Left ventricle myocardium inferior (tissue), 1 donor: ENCODE results near the gene CASR. TPM values are rescaled to one million over a fixed set of nuclear protein-coding genes. Genes with fewer than 3 reads are reported as not detected.

ENCODE experiments used
- DNase-seq: peaks from one replicate; pipeline ENCODE4 v3.0.0-alpha.2; 2020
- H3K27ac ChIP-seq: fragments of 200-600 bp; replicated peaks from 2 replicates; pipeline ENCODE4 v1.8.0; 2021
- H3K27me3 ChIP-seq: fragments of 200-600 bp; 2 replicates; pipeline ENCODE4 v1.8.0; 2021; ENCODE audit warnings: low read depth
- H3K36me3 ChIP-seq: fragments of 200-600 bp; 2 replicates; pipeline ENCODE4 v1.8.0; 2021
- H3K4me1 ChIP-seq: fragments of 200-600 bp; 2 replicates; pipeline ENCODE4 v1.8.0; 2021
- H3K4me3 ChIP-seq: fragments of 200-600 bp; 2 replicates; pipeline ENCODE4 v1.8.0; 2021; ENCODE audit warnings: mild to moderate bottlenecking, moderate library complexity
- H3K9me3 ChIP-seq: fragments of 200-600 bp; replicated peaks from 2 replicates; pipeline ENCODE4 v1.8.0; 2021
- intact Hi-C: fragments of 100-400 bp; cut with micrococcal nuclease; formaldehyde crosslinking; loops from one replicate; pipeline ENCODE4 v1.11.0; 2022
- total RNA-seq: library from RNA; stranded (reverse); fragmentation: NEBNext Ultra II Directional; extraction: Animal tissue kit (Norgen Biotek cat#: 25700); gene quantifications from one replicate; pipeline ENCODE4 v1.2.1, GENCODE V29; 2021
- TF ChIP-seq, protein P1 (sequence below): fragments of 200-600 bp; IDR thresholded peaks from 2 replicates; pipeline ENCODE4 v1.8.0; 2021; ENCODE audit warnings: antibody characterized with exemption, mild to moderate bottlenecking, borderline replicate concordance
- donor health status: DM: no; HTN: yes; CAD: no; lungs with severe emphysema.

The CASR gene
- total RNA-seq, 1 donor from 2014 or later, result not detected

DNA sequence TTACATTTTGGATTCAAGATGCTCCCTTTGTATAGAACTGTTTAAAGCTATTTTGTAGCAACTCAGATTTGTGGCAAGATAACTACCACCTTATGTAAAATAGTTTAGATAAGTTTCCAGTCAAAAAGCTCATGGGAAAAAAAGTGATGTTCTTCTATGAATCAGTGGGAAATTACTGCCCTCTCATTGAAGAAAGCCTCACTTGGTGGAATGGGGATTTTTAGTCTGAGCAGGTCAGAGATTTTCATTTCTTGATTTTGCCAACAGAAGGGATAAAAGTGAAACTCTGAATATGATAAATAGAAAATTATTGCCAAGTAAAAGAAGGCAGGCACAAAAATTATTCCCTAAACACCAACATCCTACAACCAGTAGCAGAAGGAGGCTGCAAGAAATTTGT, 115.7 kb downstream of the CASR start:
- Histone ChIP-seq H3K36me3 (no peaks in the 10 kb centered on the region), H3K27me3 (no peaks in the 10 kb centered on the region), H3K4me1 (no peaks in the 10 kb centered on the region), H3K9me3 (peaks cover 9% of the 10 kb centered on the region), H3K27ac (no peak overlapping the region), H3K4me3 (no peak overlapping the region)
- intact Hi-C loops, result no loop called here
- no peak for DNase-seq
- TF ChIP-seq, protein P1, sequence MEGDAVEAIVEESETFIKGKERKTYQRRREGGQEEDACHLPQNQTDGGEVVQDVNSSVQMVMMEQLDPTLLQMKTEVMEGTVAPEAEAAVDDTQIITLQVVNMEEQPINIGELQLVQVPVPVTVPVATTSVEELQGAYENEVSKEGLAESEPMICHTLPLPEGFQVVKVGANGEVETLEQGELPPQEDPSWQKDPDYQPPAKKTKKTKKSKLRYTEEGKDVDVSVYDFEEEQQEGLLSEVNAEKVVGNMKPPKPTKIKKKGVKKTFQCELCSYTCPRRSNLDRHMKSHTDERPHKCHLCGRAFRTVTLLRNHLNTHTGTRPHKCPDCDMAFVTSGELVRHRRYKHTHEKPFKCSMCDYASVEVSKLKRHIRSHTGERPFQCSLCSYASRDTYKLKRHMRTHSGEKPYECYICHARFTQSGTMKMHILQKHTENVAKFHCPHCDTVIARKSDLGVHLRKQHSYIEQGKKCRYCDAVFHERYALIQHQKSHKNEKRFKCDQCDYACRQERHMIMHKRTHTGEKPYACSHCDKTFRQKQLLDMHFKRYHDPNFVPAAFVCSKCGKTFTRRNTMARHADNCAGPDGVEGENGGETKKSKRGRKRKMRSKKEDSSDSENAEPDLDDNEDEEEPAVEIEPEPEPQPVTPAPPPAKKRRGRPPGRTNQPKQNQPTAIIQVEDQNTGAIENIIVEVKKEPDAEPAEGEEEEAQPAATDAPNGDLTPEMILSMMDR, result no peak

DNA sequence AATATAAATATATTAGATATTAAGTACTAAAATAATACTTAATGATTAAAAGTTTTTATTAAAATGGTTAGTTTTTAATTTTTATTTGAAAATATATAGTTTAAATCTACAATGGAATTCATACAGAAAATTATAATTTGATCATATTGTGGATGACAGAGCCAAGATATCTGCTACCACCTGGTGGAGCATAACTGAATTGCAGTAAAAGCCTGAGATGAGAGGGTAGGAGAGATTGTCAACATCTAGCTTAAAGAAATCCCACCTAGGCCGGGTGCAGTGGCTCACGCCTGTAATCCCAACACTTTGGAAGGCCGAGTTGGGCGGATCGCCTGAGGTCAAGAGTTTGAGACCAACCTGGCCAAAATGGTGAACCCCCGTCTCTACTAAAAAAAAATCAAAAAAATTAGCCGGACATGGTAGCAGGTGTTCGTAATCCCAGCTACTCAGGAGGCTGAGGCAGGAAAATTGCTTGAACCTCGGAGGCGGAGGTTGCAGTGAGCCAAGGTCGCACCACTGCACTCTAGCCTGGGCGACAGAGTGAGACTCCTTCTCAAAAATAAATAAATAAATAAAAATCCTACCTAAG, 116.5 kb downstream of the CASR start:
- Histone ChIP-seq H3K36me3 (no peaks in the 10 kb centered on the region), H3K27me3 (no peaks in the 10 kb centered on the region), H3K27ac (no peak overlapping the region), H3K4me3 (no peak overlapping the region), H3K4me1 (no peaks in the 10 kb centered on the region), H3K9me3 (peaks cover 9% of the 10 kb centered on the region)
- DNase-seq, result no peak
- TF ChIP-seq, protein P1, result peak; percentile 37
- intact Hi-C loops, result no loop called here

DNA sequence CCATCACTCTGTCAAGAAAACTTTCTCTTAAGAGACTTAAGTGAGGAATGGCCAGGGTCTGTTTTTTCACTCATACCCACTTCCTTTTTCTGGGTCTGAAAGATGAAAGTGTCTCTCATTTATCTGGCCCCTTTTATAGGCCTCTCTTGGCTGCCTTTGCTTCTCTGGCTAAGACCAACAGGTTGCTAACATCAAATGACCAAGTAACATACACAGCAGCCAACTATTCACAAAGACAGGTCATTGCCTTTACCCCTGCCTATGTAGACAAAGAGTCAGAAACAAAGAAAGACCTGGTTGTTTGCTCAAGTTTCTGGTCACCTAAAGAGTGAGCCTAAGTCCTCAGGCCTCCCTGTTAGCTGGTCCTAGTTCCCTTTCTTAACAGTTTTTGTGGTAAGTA, 117.6 kb downstream of the CASR start:
- Histone ChIP-seq H3K27me3 (no peaks in the 10 kb centered on the region), H3K9me3 (peaks cover 9% of the 10 kb centered on the region), H3K27ac (no peak overlapping the region), H3K4me3 (no peak overlapping the region), H3K4me1 (no peaks in the 10 kb centered on the region), H3K36me3 (no peaks in the 10 kb centered on the region)
- TF ChIP-seq, protein P1, result no peak
- DNase-seq, result no peak
- intact Hi-C loops, result no loop called here

DNA sequence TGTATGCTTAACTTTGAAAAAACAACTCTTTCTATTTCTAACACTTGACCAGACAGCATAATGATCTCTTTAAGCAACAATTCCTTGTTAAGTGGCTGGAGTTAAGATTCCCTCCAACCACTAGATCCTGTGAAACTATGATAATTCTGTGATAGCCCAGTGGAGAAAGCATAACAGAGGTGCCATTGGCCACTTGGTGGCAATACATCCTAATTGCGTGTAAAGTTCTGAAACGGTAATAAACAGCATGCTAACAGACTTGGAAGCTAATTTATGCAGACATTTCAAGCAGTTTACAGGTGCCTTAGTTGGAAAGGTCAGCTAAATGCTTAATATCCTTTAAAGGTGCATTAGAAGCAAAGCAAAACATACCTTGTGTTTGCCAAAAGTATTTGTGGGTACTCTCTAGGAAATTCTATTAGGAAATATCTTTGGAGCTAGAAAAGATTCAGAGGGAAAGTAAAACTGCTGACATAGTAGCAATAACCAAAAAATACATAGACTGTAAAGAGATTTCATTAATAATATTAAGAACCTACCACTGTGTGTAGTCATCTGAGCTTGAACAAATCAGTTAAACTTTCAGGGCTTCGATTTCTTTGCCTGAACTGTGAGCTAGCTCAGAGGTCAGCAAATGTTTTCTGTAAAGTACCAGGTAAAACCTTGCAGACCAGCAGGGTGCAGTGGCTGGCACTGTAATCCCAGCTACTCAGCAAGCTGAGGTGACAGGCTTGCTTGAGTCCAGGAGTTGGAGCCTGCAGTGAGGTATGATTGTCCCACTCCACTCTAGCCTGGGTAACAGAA, 122.6 kb downstream of the CASR start:
- TF ChIP-seq, protein P1, result no peak
- no peak overlapping the region for H3K27ac ChIP-seq
- no peaks in the 10 kb centered on the region for H3K36me3 ChIP-seq
- H3K27me3 ChIP-seq, result no peaks in the 10 kb centered on the region
- no peaks in the 10 kb centered on the region for H3K4me1 ChIP-seq
- H3K9me3 ChIP-seq, result no peaks in the 10 kb centered on the region
- DNase-seq, result no peak
- no peak overlapping the region for H3K4me3 ChIP-seq
- intact Hi-C loops, result no loop called here

DNA sequence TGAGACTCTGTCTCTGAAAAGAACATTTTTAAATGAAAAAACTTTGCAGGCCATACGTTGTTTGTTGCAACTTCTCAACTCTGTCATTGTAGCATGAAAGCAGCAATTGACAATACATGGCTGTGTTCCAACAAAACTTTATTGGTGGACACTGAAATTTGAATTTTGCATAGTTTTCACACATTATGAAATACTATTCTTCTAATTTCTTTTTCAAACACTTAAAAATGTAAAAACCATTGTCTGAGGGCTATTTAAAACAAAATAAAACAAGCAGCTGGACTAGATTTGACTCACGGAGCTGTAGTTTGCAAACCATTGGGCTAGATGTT, 123.1 kb downstream of the CASR start:
- Histone ChIP-seq H3K4me3 (no peak overlapping the region), H3K27ac (no peak overlapping the region), H3K4me1 (no peaks in the 10 kb centered on the region), H3K36me3 (no peaks in the 10 kb centered on the region), H3K27me3 (no peaks in the 10 kb centered on the region), H3K9me3 (no peaks in the 10 kb centered on the region)
- intact Hi-C loops, result no loop called here
- TF ChIP-seq, protein P1, result no peak
- no peak for DNase-seq
